ENCODE data around the gene TLR4.

TLR4 gene
- long read RNA-seq, donor 1, full-length matches to known transcripts = 1 of 1 reads
- long read RNA-seq, donor 1, partial matches to known transcripts = 0 of 1 reads
- long read RNA-seq, donor 1, other reads (novel, unspliced or antisense) = 0 of 1 reads
- long read RNA-seq, donor 2, full-length matches to known transcripts = 1 of 1 reads
- long read RNA-seq, donor 2, partial matches to known transcripts = 0 of 1 reads
- long read RNA-seq, donor 2, other reads (novel, unspliced or antisense) = 0 of 1 reads
- long read RNA-seq, donor 3, full-length matches to known transcripts = 2 of 2 reads
- long read RNA-seq, donor 3, partial matches to known transcripts = 0 of 2 reads
- long read RNA-seq, donor 3, other reads (novel, unspliced or antisense) = 0 of 2 reads
- long read RNA-seq, donor 4 = 0 reads
- long read RNA-seq, donor 5, full-length matches to known transcripts = 2 of 2 reads
- long read RNA-seq, donor 5, partial matches to known transcripts = 0 of 2 reads
- long read RNA-seq, donor 5, other reads (novel, unspliced or antisense) = 0 of 2 reads
- long read RNA-seq, donor 6, full-length matches to known transcripts = 1 of 1 reads
- long read RNA-seq, donor 6, partial matches to known transcripts = 0 of 1 reads
- long read RNA-seq, donor 6, other reads (novel, unspliced or antisense) = 0 of 1 reads
- long read RNA-seq, donor 7, full-length matches to known transcripts = 3 of 3 reads
- long read RNA-seq, donor 7, partial matches to known transcripts = 0 of 3 reads
- long read RNA-seq, donor 7, other reads (novel, unspliced or antisense) = 0 of 3 reads
- long read RNA-seq, donor 8 = 0 reads

DNA sequence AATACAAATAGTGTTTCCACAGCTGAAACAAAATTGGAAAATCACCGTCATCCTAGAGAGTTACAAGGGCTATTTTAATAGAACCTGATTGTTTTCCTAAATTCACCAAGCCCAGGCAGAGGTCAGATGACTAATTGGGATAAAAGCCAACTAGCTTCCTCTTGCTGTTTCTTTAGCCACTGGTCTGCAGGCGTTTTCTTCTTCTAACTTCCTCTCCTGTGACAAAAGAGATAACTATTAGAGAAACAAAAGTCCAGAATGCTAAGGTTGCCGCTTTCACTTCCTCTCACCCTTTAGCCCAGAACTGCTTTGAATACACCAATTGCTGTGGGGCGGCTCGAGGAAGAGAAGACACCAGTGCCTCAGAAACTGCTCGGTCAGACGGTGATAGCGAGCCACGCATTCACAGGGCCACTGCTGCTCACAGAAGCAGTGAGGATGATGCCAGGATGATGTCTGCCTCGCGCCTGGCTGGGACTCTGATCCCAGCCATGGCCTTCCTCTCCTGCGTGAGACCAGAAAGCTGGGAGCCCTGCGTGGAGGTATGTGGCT, at the start of gene TLR4:
TLR4 (plus strand) TSS at position 380 of the 552 bp plus-strand sequence; CDS start at position 450, 70 bp downstream.
- DNase-seq = peak; percentile 17

DNA sequence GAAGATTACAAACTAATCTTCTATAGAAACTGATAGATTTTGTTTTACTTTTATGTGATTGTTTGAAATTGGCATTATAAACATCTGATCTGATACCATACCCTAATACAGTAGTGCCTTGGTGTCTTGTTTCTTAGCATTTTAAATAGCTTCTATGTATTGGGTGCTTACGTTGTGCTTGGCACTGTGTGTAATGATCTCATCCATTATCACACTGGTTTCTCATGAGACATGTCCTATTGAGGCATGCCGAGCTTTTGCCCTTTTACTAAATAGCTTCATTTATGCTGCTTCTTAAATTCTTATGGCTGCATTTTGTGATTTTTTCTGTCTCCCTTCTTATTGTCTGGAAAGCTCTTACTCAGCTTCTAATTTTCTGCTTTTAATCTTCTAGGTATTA, 48.2 kb upstream of the TLR4 start:
- DNase-seq = no peak

DNA sequence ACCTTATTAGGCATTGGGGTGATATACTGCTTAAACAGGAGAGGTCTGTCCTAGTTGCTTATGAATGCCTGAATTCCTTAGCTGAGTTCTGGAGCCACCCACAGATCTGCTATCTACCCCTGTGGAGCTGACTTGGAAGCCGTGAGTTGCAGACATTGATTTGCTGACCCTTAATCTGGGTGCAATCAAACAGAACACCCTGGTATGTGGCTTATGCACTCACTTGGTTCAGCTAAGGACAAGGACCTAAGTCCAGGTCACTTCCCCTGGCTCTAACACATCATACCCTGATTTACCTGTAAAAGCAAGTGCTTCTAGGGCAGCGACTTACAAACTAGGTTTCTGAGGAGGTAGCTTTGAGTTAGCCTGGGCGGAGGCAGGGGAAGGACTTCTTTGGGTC, 41.6 kb upstream of the TLR4 start:
- no peak for DNase-seq

DNA sequence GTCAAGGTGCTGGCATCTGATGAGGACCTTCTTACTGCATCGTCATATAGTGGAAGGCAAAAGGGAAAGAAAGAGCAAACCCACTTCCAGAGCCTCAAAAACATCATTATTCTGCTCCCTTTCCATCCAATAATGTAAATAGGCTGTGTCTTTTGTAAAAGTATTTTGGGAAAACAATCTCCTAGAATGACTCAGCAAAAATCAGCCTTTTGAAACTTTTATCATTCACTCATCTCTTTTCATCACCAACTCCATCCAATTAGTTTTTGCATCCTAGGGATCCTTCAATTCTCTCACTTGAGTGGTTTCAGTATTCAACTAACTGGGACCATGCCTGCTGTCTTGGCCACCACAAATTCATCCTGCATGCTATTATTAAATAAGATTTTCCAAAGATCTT, 39.8 kb upstream of the TLR4 start:
- no peak for DNase-seq

DNA sequence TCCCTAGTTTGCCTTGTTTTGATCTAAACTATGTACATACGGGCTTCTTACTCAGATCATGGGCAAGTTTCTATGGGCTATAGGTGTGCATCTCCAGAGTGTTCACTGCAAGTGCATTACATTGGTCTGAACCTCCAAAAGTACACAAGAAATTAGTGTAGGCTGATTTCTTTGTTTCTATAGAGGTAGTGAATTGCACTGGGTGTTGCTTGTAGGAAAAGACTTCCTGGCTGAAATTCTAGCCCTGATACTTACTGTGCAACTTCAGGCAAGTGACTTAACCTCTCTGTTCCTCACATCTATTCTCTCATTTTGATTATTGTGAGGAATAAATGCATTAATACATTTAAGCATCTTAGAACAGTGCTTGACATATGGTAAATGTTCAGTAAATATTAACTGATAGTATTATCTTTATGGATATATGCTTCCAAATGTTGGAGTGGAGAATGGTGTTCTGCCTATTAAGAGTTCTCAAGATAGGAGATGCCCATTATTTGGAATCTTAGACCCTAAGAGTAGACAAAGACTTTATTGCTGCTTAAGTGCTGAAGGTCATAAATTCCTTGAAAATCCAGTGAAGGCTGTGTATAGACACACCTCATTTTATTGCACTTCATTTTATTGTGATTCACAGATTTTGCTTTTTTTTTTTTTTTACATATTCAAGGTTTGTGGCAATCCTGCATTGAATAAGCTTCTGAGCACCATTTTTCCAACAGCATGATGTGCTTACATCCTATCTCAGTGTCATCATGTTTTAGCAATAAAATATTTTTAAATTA, 38.4 kb upstream of the TLR4 start:
- no peak for DNase-seq

DNA sequence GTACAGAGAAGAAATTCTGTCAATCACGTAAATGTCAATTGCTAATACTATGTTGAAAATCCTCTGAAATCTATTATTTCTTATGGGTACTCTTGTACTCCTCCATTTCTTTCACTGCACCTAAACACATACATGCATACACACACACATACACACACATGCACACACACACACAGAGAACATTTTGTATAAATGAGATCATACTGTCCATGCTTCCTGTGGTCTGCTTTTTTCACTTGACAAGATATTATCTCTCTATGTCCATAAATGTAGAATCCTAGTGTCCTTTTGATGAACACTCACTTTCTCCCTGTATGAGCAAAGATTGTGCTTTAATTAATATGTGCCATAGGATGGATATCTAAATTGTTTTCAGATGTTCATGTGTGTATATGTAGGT, 32.7 kb upstream of the TLR4 start:
- no peak for DNase-seq

DNA sequence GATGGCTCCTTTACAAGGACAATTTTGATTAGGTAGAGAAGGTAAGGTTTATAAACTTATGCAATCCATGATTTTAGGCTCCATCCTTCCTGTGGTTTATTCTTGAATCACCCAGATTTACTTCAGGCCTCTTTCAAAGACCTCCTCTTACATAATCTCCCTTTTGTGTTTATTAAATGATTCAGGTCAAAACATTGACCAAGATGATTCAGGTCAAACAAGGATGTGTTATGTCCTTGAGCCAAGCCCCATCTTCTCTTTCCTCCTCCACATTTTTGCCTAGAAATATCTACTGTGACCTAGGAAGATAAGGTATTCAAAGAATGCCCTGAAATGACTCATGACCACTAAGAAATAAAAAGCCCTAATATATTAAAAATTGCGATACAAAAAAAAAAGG, 31.8 kb upstream of the TLR4 start:
- DNase-seq = no peak

DNA sequence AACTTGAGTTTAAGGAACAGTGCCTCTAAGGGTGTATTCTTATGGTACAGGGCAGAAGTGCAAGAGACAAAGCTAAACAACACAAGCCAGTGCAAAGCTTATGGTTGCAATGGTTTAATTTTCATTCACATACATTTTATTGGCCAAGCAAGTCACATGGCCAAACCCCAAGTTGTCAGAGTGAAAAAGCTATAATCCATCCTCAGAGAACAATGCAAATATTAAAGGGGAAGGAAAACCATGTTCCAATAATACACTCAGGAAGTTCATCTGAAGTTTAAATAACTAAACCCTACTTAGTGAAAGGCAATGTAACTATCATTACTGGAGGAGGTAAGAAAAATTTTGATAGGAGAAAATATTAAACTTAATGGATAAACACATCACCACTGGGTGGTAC, 26.6 kb upstream of the TLR4 start:
- DNase-seq = no peak

DNA sequence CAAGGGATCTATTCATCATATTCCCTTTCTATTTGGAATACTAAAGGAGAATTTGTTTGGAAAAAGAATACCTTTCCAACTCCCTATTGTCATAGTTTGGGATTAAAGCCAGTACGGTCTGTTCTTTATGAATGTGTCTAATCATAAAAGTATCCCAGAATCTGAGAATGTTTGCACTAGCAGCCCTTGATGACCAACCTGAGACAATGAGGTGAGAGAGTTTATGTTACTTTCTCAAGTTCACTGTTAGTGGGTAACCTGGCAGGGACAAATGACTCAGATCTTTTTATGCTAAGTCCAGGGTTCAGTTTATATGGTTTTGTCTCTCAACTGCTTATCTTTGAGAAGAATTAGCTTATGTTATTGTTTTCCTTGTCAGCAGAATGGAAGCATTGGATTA, 25.3 kb upstream of the TLR4 start:
- no peak for DNase-seq

DNA sequence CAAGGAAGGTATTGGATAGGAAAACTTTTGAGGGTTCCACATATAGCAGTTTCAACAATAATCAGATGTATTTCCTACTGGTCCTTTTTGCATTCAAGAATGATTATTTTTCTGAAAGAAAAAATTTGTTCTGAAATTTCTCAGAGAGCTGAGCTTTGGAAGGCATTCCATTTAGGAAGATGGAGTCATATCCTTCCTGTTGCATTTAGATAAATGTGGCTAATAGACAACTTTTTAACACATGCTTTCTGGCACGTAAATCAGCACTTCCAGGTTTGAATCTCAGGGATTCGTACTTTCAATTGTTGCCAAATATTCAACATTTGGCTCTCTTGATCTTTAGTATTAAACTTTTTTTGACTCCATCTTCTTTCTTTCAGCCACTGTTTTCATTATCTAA, 24.8 kb upstream of the TLR4 start:
- DNase-seq = no peak

DNA sequence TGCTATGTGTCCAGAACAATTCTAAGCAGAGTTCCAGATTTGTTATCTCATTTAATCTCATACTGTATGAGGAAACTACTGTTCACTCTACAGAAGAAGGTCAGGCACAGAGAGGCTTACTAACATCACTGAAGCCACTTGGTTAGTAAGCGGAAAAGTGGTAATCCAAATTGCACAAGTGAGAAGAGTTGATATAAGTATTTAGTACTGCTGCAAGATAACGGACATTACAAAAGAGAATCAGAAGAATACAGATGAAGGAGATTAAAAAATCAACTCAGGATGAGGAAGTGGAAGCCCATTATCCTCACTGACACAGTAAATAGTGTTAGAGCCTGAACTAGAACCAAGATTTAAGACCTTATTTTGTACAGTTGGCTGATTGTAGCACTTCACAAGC, 22.3 kb upstream of the TLR4 start:
- DNase-seq = no peak

DNA sequence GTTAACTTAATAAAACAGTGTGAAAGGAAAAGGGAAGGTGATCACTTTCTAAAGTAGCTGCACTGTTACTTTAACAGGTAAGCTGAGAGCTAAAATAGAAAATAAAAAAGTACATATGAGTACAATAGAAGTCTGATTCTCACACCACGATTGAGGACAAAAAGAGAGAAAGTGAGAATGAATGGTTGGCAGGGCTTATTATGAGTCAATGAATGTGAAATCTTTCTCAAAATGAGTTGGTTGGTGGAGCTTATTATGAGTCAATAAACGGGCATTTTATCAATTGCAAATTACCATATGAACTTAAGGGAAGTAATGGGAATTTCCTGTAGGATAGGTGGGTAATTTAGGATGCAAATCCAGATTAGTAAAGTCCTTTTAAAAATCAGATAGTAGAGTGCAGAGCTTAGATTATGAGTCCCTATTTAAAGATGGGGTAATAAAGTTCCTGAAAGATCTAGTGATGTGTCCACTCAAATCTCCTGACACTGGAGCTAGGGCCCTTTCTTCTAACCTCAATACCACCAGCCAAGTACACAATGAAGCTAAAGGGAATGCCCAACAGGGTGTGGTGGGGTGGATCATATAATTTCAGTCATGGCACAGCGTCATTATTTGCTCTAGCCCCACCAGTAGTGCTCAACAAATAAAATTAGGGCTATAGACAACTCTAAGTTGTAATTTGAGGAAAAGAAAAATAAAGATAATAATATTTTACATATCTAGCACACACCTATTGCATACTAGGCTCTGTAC, 21.1 kb upstream of the TLR4 start:
- DNase-seq = no peak

DNA sequence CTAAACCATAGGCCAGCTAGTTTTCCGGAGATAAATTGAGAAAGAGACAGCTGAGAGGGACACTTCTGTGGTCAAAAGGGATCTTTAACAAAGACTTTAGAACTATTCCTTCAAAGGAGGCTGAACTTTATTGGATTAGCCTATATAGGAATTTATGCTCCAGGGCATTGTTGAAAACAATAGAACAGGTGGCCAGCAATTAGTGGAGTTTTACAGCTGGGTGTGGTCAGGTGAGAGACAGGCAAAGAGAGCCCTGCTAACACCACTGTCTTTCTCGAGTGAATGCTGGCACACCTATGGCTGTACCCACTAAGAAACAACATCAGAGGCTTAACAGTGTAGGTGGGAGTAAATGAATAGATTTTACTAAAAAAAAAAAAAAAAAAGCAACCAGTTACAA, 16.7 kb upstream of the TLR4 start:
- no peak for DNase-seq

DNA sequence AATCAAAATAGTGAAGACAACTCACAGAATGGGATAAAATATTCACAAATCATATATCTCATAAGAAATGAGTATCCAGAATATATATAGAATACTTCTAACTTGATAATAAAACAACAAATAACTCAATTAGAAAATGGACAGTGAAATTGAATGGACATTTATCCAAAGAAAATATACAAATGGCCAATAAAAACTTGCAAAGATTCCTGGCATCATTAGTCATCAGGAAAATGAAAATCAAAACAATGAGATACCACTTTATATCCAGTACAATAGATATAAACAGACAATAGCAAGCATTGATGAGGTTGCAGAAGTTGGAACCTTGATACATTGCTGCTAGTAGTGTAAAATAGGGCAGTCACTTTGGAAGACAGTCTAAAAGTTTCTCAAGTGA, 12.8 kb upstream of the TLR4 start:
- DNase-seq = no peak

DNA sequence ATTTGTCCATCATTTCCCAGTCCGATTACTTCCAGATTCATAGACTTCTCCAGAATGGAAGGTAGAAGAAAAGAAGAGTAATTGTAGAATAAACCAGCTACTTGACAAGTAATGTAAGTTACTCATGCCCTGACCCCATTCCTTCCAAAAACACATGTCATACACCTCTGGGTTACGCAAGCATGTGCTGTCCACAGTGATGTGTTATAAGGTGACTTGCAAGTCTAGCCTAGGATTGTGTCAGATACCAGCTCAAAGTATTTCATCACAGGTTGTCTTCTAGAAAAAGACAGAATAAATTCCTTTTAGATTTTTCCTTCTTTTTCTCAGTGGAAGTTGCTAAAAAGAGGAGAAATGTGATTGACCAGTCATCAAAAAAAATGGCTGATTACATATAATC, 8.0 kb upstream of the TLR4 start:
- no peak for DNase-seq

DNA sequence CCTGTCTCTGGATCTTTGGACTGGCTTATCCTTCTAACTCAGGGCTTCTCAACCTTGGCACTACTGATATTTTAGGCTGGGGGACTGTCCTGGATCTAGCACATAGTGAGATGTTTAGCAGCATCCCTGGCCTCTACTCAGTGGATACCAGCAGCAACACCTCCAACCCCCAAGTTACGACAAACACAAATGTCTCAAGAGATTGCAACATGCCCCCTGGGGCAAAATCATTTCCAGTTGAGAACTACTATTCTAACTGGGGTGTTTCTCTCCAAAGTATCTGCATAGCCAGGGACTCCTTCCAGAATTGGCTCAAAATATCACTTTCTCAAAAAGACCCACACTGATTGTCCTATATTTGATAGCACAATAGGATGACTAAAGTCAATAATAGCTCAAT, 7.2 kb upstream of the TLR4 start:
- DNase-seq = no peak

DNA sequence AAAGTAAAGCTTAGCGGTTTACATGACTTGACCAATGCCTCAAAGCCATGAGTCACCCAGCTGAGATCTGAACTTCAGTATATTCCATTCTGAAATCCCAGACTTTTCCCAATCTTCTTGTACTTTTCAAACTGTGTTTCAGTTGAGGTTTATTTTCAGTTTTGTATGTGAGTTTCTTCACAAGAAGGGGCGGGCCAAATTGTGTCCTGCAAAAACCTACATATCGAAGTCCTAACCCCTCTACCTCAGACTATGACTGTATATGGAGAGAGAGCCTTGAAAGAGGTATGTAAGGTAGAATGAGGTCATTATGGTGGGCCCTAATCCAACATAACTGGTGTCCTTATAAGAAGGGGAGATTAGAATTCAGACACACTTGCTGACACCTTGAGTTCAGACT, 666 bp upstream of the TLR4 start:
- DNase-seq = no peak

DNA sequence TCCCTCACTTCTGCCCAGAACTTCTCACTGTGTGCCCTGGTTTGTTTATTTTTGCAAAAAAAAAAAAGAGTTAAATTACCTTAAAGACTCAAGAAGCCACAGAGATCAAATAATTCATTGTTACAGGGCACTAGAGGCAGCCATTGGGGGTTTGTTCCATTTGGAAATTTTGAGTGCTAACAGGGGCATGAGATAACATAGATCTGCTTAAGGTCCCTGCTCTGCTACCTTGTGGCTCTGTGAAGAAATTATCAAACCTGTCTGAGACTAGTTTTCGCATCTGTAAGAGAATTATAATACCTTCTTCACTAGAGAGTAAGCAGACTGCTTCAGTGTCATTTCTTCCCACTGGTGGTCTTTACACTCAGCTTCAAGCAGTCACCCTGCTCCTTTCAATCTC, 394 bp downstream of the TLR4 start:
- DNase-seq = no peak

DNA sequence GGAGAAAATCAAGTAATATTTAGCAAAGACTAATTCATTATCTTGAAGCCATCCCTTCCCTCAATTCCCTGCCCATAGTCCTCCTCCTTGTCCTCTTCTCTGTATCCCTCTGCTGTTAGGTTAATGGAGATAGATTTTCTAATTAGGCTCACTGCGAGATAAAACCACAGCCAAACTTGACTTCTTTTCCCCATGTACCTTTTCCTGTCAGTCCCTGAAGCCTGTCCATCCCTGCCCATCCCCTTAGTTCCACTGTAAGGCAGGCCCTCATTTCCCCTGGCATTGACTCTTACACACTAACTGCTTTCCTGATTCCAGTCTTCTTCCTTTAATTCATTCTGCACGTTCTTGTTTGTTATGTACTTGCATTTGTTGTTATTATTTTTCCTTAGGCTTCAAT, 1.2 kb downstream of the TLR4 start:
- DNase-seq = no peak

DNA sequence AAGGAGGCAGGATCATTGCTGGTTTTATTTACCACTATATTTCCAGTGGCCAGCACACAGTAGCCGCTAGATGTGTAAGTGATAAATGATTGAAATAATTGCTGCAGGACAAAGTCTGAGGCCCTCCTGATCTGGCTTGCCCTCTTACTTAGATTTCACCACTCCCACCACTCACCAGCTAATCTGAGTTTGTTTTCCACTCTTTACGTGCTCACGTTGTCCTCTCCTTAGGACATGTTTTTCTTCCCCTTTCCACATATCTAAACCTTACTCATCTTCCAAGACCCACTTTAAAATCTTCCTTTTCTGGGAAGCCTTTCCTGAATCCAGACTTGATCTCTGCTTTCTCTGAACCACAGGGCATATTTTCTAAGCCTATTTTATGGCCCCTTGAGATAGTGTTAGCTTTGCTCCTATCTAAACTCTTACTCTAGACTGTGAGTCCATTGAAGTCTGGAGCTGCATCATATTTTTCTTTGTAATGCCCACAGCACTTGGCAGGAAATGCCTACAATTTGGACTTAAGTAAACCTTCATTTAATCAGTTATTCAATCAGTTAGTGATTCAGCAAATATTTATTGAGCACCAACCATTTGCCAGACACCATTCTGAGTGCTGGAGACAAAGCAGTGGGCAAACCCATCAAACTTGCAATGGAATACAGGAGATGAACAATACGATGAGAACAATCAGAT, 2.4 kb downstream of the TLR4 start:
- no peak for DNase-seq

DNA sequence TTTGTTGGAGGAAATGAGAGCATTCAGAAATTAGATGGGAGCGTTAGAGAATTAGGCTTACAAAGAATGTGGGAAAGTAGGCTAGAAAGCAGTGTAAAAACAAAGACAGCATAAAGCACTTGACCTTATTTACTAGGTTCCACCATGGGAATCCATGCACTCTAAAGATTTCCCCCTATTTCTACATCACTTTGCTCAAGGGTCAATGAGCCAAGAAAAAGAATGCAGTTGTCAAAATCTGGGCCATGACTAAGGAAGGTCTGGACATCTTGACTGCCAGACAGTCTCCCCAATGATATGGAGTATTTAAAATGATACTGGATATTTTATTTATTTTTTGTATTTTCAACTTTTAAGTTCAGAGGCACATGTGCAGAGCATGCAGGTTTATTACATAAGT, 3.4 kb downstream of the TLR4 start:
- no peak for DNase-seq

Measured in right kidney (tissue), 9 donors.